Endothelial cell (in vitro differentiated cells): Measurements from ENCODE around the gene CASQ1. TPM values are rescaled to one million over a fixed set of nuclear protein-coding genes. Genes with fewer than 3 reads are reported as not detected.

Source experiments
- DNase-seq: peaks from one replicate; pipeline ENCODE4 v3.0.0; 2021; ENCODE audit warnings: low spot score
- H3K27ac Mint-ChIP-seq: one replicate; pipeline ENCODE4 v1.8.0; 2021; ENCODE audit warnings: mixed read lengths, inconsistent platforms; ENCODE audit not compliant: unreplicated experiment
- H3K27me3 Mint-ChIP-seq: one replicate; pipeline ENCODE4 v1.8.0; 2021; ENCODE audit warnings: mild to moderate bottlenecking, moderate library complexity, mixed read lengths, inconsistent platforms; ENCODE audit not compliant: unreplicated experiment
- H3K36me3 Mint-ChIP-seq: one replicate; pipeline ENCODE4 v1.8.0; 2021; ENCODE audit warnings: mild to moderate bottlenecking, low read depth, mixed read lengths, inconsistent platforms; ENCODE audit not compliant: unreplicated experiment
- H3K4me1 Mint-ChIP-seq: one replicate; pipeline ENCODE4 v1.8.0; 2021; ENCODE audit warnings: mild to moderate bottlenecking, mixed read lengths, inconsistent platforms; ENCODE audit not compliant: unreplicated experiment
- H3K4me3 Mint-ChIP-seq: one replicate; pipeline ENCODE4 v1.8.0; 2021; ENCODE audit warnings: mild to moderate bottlenecking, mixed read lengths, inconsistent platforms; ENCODE audit not compliant: unreplicated experiment
- H3K9me3 Mint-ChIP-seq: one replicate; pipeline ENCODE4 v1.8.0; 2021; ENCODE audit warnings: mixed read lengths, inconsistent platforms; ENCODE audit not compliant: unreplicated experiment
- CTCF ChIP-seq: fragments of 200-600 bp; sonication (generic); IDR thresholded peaks from one replicate; pipeline ENCODE4 v1.5.0; 2021; ENCODE audit warnings: antibody characterized with exemption; ENCODE audit not compliant: unreplicated experiment
- total RNA-seq: library from RNA; stranded (reverse); fragmentation: NEBNext Ultra II Directional; extraction: Animal tissue kit (Norgen Biotek cat#: 25700); gene quantifications from one replicate; pipeline ENCODE4 v1.2.1, GENCODE V29; 2021; ENCODE audit not compliant: unreplicated experiment

Gene CASQ1
- total RNA-seq, 1 donor from 2014 or later, result not detected

- Mint-ChIP-seq H3K4me1 (no peaks in the 10 kb centered on the region), H3K36me3 (no peaks in the 10 kb centered on the region), H3K27ac (no peak overlapping the region), H3K4me3 (no peak overlapping the region), H3K9me3 (no peaks in the 10 kb centered on the region), H3K27me3 (no peaks in the 10 kb centered on the region)
- TF ChIP-seq CTCF, result no peak
- DNase-seq, result no peak
Measured at GRCh38 chr1:160162931-160163330, 27.4 kb upstream of the CASQ1 start.

- Mint-ChIP-seq H3K4me1 (no peaks in the 10 kb centered on the region), H3K27ac (no peak overlapping the region), H3K27me3 (no peaks in the 10 kb centered on the region), H3K9me3 (no peaks in the 10 kb centered on the region), H3K36me3 (no peaks in the 10 kb centered on the region), H3K4me3 (no peak overlapping the region)
- TF ChIP-seq CTCF, result no peak
- DNase-seq, result no peak
Measured at GRCh38 chr1:160163615-160164014, 26.8 kb upstream of the CASQ1 start.

GRCh38 chr1:160164121-160164520 lies 26.3 kb upstream of the CASQ1 start:
- no peak for TF ChIP-seq CTCF
- no peaks in the 10 kb centered on the region for H3K36me3 Mint-ChIP-seq
- peaks cover 1% of the 10 kb centered on the region for H3K4me1 Mint-ChIP-seq
- H3K4me3 Mint-ChIP-seq, result no peak overlapping the region
- H3K27me3 Mint-ChIP-seq, result no peaks in the 10 kb centered on the region
- no peak for DNase-seq
- no peaks in the 10 kb centered on the region for H3K9me3 Mint-ChIP-seq
- no peak overlapping the region for H3K27ac Mint-ChIP-seq

- no peaks in the 10 kb centered on the region for H3K9me3 Mint-ChIP-seq
Measured at GRCh38 chr1:160166166-160166868, 24.1 kb upstream of the CASQ1 start.

More at GRCh38 chr1:160166166-160166868, 24.1 kb upstream of the CASQ1 start:
- Mint-ChIP-seq H3K36me3 (no peaks in the 10 kb centered on the region), H3K27ac (no peak overlapping the region), H3K27me3 (no peaks in the 10 kb centered on the region), H3K4me3 (no peak overlapping the region), H3K4me1 (peaks cover 8% of the 10 kb centered on the region)
- DNase-seq, result no peak
- TF ChIP-seq CTCF, result no peak
